ENCODE data around the gene PAX9.

Gene PAX9

DNA sequence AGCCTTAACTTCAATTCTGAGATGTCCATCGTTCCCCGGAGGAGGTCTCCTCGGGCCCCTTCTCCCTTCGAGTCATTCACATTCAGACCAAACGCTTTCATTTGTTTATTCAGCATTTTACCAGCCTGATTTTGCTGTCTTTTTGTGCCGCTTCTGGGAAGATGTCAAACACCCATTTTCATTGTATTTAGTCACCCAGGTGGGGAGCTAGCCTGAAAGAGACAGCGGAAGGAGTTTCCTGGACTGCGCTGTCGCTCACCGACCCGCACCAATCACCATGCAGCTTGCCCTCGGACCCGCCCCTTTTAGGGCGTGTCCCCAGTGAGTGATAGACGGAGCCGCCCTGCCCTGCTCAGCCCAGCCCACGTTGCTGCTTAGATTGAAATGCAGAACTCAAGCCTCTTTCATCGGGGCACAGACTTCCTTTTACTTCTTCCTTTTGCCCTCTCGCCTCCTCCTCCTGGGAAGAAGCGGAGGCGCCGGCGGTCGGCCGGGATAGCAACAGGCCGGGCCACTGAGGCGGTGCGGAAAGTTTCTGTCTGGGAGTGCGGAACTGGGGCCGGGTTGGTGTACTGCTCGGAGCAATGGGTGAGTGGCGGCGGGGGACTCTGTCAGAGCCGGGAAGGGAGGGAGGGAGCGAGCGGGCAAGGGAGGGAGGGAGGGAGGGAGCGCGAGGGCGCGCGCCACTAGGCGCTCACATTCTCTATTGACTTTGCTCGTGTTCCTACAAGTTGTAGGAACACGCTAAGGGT, at the start of gene PAX9:
TSS of gene PAX9 (plus strand) at position 355 of the 752 bp plus-strand sequence. CDS start at position 585, 230 bp downstream.
- DNase-seq = peak; percentile 49

DNA sequence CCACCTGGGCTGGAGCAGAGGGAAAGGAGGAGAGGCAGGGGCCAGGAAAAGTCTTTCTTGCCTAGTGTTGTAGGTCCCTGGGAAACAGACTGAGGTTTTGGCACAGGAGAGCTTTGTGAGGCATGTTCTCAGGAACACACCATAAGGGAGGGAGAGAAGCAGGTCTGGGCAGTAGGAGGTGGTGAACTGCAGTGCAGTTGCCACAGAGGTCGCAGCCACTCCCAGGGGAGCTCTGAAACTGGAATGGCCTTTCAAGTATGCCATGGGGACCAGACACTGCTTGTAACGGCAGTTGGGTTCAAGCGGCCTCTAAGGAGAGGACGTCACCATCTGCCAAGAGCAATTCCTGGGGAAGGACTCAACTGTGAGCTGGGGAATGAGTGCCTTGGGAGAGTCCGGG, 43.8 kb upstream of the PAX9 start:
- DNase-seq = no peak

DNA sequence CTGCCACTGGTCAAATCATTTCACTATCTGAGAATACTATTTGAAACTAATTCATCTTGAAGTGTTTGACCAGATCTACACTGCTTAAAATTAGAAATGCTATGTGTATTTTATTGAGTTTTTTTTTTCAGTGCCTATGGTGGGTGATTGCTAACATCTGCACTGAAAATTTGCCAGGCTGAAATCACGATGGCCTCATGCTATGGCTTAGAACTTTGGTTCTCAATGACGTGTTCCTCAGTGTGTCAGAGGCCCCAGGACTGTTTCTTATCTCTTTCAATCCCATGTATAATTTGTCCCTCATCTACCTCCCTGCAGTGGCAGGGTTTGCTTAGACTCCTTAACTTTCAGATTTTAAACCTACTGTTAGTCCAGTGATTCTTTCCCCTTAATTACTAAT, 43.0 kb upstream of the PAX9 start:
- DNase-seq = no peak

DNA sequence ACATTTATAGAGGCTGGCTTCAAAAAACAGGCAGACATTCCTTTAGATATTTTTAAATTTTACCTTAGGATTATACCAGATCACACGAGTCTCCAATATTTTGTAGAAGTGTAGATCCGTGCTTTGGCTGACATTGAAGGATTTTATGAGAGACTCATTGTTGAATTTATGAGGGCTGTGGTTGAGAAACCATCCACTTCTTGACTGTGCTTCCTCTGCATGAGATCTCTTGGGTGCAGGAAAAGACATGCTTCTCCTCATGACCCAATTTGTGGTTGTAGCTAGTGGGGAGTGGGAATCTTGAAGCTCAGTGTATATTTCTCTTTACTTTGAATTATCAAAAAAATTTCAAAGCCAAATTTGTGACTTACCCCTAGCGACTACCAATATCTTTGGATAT, 42.5 kb upstream of the PAX9 start:
- no peak for DNase-seq

DNA sequence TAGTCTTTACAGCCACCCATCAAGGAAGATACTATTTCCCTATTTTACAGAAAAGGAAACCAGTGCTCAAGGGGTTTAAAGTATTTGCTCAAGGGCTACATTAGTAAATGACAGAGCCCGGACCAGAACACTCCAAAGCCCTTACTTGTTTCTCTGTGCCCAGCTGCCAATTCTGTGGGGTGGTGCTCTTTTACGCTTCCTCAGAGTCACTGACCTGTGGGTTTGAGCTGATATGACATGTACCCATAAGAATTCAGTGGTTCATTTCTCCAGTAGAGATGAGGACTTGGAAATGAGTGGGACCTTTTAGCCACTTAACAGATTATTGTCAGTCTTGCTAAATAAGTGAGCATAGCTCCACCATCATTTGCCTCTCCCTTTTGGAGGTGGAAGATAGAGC, 41.8 kb upstream of the PAX9 start:
- no peak for DNase-seq

DNA sequence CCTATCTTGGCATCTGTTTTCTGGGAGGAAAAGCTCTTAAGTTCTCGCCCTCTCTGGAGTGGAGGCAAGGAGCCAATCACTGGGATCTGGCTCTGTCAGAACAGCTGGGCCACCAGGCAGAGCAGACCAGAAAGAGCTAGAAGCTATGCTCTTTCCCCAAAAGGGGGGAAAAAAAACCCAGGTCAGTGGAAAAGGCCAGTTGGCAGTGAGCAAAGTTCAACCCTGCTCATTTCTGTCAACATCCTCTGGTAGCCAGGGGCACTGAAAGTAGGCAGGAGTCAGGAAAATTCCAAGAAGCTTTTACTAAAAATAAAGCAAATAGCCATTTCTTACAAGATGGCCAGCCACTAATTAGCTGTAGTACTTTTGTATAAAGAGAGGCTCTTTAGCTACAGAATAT, 36.6 kb upstream of the PAX9 start:
- no peak for DNase-seq

DNA sequence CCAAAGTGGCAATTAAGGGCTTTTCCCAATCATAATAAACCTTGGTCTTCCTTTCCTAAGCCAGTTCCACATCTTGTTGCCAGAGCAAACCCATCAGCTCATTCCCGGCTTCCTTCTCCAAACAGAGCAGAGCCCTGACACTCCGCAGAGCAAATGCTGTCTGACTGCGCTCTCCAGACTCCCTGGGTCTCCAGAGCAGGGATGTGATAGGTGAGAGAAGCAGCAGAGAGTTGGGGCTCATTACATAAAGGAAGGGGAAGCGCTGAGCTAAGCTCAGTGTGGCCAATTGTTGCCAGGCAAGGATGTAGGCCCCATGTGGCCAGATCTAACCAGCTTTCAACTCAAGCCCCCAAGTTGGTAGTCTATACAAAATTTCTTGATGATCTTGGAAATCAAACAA, 36.2 kb upstream of the PAX9 start:
- no peak for DNase-seq

DNA sequence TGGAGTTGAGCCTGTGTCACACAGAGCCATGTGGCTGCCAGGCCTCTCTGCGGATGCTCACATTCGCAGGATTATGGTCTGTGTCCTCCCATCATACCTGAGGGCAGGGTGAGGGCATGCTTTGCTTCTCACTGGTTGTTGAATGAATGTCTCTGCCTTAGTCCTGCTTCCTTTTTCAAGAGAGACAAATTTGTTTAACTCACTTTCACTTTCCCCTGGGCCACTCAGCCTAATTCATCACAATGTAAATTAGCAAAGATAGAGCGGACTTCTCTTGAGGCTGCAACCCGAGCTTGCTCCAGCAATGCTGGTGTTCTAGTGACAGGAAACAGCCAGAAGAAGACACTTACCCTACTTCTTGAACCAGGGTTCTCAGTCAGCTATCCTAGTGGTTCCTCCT, 35.5 kb upstream of the PAX9 start:
- DNase-seq = no peak

DNA sequence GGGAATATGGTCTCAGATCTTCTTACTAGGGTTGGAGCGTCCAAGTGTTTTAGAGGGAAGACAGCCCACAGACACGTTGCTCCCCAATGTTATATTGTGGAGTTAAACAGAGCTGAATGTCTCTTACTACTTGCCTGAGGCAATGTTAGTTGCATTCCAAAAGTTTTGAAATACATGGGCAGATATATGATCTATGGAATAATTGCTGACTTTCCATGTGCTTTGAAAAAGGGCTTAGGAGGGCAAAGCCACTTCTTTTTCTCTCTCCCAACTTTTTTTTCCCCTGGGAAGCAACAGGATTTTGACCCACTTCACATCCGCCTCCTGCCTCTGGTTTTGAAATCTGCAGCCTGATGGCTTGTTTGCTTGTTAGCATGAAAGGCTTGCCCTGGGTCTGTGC, 33.7 kb upstream of the PAX9 start:
- no peak for DNase-seq

DNA sequence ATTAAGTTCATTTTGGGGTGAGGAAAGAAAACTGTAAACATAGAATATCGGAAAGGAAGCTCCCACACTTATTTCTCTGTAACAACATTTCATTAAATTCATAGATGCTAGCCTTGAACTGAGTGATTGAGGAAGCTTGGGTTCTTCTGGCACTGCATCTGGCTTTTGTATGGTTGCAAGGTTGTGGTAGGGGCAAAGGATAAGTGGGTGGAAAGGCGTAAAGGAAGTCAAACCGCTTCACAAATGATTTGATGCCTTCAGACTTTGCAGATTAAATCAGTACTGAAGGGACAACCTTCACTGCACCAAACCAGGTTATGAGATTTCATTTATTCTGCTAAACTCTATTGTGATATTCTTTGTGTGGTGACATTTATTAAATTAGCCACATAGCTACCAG, 28.1 kb upstream of the PAX9 start:
- DNase-seq = no peak

DNA sequence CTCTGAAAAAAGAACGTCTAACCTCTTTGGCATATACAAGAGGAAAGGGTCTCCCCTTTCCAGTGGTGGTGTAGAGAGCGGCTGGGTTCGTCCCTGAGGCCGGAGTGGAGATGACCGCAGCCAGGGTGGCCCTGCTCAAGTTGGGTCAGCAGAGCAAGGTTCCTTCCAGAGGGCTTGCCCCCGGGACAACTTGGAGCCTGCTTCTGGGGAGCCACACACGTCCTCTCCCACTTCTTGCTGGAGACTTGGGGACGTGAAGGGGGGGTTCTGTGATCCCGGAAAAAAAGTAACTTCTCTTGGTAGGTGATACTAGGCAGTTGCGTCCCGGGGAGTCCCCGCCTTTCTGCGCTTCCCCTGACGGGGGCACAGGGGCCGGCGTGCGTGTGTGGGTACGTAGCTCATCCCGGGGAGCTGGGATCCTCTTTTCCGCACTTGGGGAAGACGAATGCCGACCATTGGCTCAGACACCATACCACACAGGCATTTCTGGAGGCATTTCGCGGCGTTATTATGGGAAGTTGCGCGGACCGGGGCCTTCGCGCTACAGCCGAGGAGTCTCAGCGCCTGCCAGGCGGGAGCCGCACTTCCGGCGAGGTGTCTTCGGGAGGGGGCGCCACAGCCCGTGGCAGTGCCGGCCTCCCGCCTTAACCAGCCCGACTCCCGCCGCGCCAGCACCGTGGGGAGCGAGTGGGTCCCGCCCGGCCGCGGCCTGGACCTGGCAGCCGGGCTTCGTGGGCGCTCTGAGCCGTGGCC, 14.8 kb upstream of the PAX9 start:
- DNase-seq = no peak

DNA sequence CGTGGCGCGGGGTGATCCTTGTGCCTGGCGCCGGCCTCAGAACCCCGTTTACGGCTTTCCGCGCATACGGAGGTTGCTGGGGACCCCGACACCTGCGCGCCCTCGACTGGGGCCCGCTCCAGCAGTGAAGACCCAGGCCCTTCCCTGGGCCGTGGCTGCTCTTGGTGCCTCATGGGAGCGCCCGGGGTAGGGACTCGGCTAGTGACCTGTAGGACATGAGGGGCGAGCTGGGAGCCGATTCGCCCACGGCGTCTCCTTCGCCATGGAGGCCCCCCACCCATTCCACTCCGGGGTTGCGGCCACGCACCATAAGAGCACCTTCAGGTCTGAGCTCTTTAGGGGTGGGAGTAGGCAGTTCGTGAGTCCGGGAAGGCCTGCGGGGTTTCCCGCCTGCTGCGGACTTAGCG, 14.2 kb upstream of the PAX9 start:
- no peak for DNase-seq

DNA sequence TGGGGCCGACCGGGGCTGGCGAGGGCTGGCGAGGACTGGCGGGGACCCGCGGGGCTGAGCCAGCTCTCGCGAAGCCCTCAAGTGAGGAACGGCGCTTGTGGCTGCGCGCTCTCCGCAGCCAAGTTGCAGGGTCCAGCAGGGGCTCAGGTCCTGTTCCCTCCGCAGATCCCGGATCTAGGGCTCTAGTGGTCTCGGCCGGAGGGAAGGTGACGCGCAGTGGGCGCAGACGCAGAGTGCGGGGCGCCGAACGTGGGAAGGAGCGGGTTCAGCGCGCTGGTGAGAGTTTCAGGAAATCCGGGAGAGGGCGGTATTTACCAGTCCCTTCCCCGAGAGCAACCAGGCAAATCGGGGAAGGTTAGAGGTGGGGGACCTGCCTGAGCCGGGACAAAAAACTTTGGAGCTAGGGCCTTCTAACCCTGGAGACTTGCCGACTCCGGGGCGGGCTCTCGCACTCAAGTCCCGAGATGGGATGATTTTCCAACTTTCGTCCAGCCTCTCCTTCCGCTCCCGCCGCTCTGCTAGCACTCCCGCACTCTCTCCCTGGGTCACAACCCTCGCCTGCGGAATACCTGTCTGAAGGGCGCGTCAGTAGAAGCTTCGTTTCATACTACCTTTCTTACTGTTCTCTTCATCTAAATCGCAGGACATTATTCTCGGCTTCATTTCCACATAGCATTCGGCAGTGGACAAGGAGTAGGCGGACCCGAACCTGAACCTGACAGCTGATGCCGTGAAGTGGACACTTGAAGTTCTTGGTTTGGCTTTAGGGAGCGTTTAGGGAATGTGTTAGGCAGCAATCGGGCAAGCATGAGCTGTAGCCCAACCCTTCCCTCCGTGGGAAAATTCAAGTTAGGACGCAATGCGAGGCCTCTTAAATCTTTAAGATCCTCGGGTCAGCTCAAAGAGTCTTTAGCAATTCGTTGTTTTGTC, 13.6 kb upstream of the PAX9 start:
- DNase-seq = no peak

DNA sequence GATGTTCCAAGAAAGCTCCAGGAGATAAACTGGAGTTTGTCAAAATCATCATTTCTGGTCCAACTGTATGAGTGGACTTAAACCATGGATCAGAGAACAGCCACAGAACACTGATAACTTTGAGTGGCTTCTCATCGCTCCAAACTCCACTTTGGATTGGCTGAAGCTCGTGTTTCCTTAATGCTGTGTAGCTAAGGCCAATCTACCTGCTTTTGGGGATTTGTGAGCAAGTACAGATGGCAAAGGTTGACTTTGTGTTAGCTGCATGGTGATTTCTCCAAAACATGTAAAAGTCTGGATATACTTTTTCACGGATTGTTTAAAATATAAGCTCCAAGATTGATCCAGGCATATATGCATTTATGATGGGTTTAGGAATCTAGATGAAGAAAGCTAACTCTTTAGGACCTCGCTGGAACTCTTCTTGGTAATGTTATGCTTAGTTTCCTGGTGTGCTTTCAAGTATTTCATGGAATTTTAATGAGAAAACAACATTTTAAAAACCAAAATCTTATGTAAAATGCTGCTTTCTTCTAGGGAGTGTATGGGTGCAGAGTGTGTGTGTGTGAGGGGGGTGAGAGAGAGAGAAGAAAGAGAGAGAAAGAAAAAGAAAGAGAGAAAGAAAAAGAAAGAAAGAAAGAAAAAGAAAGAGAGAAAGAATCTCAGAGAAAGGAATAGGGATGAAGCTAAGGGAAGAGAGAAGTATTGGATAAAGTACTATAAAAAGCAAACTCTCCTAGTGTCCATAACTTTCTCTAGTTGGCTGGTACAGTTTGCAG, 11.6 kb upstream of the PAX9 start:
- no peak for DNase-seq

DNA sequence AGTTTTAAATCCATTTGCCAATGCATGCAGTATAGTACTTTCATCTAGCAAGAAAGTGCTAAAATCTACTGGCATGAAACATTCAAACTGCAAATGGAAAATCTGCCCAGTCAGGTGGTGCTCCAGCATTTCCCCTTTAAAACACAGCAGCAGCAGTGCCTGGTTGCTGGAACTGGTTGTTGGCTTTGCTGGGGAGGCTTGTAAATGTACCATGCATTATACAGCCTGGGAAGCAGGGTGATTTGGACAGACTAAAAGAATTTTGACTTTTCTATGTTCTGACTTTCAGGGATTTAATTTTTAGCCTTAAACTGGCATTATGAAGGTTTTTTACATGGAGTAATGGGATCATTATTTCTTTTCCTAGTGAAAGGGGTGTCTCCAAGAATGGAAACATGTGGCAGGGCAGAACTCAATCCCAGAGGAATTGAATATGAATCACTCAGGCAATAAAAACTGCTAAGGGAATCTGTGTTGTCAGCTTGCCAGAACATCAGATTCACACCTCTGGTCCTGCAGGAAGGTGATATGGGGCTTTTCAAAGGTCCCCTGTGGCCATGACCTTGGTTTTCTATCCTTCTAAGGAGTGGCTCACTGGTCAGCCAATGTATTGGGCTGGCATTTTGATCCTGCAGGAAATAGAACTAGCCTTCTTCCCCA, 9.0 kb upstream of the PAX9 start:
- DNase-seq = no peak

DNA sequence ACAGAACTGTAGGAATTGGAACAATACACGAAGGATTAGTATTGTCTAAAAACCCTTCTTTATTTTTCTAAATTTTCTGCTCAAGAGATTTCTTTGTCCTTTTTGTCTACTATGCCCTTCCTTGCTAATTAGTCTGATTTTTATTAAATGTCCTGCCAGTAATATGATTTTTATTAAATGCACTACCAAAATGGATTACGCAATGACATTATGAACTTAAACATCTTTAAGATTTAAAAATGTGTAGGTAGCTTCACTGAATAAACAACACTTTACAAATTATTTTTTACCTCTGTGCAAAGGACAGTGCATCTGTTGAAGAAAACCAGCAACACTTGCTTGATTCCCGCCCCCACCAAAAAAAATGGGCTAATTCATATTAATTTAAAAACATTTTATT, 8.2 kb upstream of the PAX9 start:
- DNase-seq = no peak

DNA sequence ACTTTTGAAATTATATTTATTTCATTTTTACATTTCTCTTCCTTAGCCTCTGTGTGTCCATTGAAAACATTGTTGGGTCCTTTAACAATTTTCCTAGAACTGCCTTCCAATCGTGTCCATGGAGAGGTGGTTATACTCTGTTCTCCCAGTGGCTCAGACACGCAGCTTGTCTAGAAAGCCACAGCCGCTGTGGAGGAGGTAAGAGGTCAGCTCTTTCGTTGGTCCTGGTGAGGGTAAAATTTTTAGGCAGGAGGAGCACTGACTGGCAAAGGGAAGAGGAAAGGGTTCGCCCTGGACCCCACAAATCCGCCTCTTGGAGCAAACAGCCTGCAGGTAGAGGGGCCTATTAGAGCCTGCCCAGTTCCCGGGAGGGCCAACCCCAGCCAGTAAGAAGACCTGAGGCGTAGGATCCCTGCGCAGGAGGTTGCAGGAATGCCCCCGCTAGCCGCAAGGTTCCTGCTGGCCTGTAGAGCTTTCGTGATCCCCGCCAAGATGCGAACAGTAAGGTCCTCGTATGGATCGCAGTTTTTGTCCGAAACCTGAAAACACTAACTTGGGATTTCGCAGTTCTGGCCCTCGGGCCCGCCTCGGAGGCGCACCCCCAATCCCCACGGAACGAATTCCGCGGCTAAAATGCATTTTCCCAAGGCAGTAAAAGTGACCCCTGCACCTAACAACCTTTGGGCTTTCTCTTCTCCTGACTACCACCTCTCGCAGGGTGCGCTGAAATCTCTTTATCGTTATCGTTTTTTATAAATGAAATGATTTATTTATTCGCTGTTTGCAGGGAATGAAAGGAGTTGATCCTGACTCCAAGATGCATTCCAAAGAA, 7.5 kb upstream of the PAX9 start:
- no peak for DNase-seq

DNA sequence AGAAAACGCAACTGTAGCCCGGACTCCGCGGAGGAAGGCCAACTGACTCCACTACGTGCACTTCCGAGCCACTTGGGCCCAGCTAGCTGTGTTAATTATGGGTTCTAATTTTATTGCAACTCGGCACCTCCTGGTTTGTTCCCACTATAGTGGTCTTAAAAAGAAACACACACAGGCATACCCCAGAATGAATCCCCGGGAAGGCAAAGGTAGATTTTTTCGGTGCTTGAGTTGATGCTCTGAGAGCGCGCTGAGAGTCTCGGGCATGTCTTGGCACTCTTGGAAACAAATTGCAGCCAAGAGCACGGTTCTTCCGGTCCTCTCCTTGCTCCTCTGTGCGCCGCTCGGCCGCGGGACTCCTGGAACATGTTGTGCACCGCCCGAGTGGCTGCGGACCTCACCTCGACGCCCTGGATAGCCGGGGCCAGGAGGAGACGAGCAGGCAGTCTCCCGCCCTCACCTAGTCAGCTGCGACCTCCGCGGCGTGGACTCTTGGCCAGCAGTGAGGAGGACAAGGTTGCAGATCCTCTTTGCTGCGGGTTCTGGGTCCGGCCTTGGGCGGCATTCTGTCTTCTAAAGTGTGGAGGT, 6.8 kb upstream of the PAX9 start:
- DNase-seq = no peak

DNA sequence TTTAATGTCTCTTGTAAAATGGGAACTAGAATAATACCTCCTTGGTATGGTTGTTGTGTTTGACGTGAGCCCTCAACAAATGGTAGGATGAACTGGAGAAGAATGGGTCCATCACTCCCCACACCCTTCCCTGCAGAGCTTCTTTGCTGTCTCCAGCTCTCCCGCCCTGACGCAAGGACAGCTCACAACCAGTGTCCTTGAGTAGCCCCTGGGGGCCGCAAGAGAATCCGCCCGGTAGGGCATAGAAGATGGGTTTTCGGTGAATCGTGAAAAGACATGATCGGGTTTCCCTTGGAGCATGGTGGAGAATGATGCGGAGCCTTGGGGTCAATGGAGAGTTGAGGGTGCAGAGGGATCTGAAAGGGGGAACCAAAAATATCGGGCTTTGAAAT, 6.1 kb upstream of the PAX9 start:
- no peak for DNase-seq

DNA sequence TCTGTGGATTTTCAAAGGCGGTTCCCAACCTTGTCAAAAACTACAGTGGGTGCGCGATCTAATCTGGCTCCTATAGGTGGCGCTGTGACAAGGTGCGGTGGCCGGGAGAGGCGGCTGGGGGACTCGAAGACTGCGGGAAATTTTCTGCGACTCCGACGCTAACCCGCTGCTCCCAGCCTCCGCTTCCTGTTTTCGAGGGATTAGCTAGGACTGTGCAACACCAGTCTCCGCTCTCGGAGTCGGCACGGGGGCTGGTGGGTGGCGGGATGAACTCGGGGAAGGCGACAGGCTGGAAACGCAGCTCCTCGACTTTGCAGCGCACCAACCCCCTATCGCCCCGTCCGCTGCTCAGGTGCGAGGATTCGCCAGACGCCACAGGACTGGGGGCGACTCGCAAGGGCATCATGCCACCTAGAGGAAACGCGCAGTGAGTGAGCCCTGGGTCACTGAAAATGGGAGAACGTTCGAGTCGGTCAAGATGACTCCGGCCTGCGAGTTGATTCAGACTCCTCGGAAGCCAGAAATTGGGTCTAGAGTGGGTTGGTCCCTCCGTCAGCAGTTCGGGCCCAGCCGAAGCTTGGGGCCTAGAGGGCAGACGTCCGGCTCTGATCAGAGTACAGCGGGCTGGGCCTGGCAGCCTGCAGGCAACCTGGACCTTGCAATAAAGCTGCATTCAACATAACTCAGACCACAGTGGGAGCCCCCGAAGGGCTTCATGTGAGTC, 5.5 kb upstream of the PAX9 start:
- DNase-seq = peak; percentile 2
